Astrocyte (in vitro differentiated cells and primary cell): ENCODE measurements around the gene FAM20B. TPM values are rescaled to one million over a fixed set of nuclear protein-coding genes. Genes with fewer than 3 reads are reported as not detected.

Experiments used
- DNase-seq: peaks from one replicate; pipeline ENCODE4 v3.0.0-alpha.2; 2010; ENCODE audit warnings: low read depth
- FAIRE-seq: peaks from 2 replicates; lab custom pipeline; 2011; peaks lifted over from hg19 to GRCh38; lab: Jason Lieb, UNC
- H2AFZ ChIP-seq: 2 replicates; pipeline ENCODE4 v1.6.0; 2012; ENCODE audit warnings: low read depth, low read length, inconsistent platforms
- H3K27ac ChIP-seq: 2 replicates; pipeline ENCODE4 v1.5.1; 2011; ENCODE audit warnings: low read depth, low read length, inconsistent platforms
- H3K27me3 ChIP-seq: 2 replicates; pipeline ENCODE4 v1.6.0; 2011; ENCODE audit warnings: low read length, inconsistent platforms; ENCODE audit not compliant: insufficient read depth
- H3K36me3 ChIP-seq: 2 replicates; pipeline ENCODE4 v1.5.1; 2011; ENCODE audit warnings: low read length, inconsistent platforms; ENCODE audit not compliant: insufficient read depth
- H3K4me1 ChIP-seq: 2 replicates; pipeline ENCODE4 v1.5.1; 2011; ENCODE audit warnings: low read length, inconsistent platforms; ENCODE audit not compliant: insufficient read depth
- H3K4me2 ChIP-seq: 2 replicates; pipeline ENCODE4 v1.6.0; 2012; ENCODE audit warnings: low read length, inconsistent platforms
- H3K4me3 ChIP-seq: 2 replicates; pipeline ENCODE4 v1.5.1; 2011; ENCODE audit warnings: low read depth, mild to moderate bottlenecking, low read length, inconsistent platforms; ENCODE audit not compliant: insufficient read depth
- H3K79me2 ChIP-seq: 2 replicates; pipeline ENCODE4 v1.6.0; 2012; ENCODE audit warnings: mild to moderate bottlenecking, low read length, inconsistent platforms; ENCODE audit not compliant: insufficient read depth
- H3K9ac ChIP-seq: 2 replicates; pipeline ENCODE4 v1.6.0; 2012; ENCODE audit warnings: mild to moderate bottlenecking, low read length, inconsistent platforms
- H3K9me3 ChIP-seq: 2 replicates; pipeline ENCODE4 v1.5.1; 2012; ENCODE audit warnings: low read depth, mild to moderate bottlenecking, low read length, inconsistent platforms; ENCODE audit not compliant: insufficient read depth
- H4K20me1 ChIP-seq: 2 replicates; pipeline ENCODE4 v1.6.0; 2012; ENCODE audit warnings: low read length, inconsistent platforms; ENCODE audit not compliant: insufficient read depth
- H3K27ac Mint-ChIP-seq: one replicate; pipeline ENCODE4 v1.8.0; 2021; ENCODE audit warnings: mild to moderate bottlenecking, mixed read lengths; ENCODE audit not compliant: unreplicated experiment
- H3K27me3 Mint-ChIP-seq: one replicate; pipeline ENCODE4 v1.8.0; 2021; ENCODE audit warnings: low read depth, mixed read lengths; ENCODE audit not compliant: unreplicated experiment
- H3K36me3 Mint-ChIP-seq: one replicate; pipeline ENCODE4 v1.8.0; 2021; ENCODE audit warnings: low read depth, mixed read lengths; ENCODE audit not compliant: unreplicated experiment
- H3K4me1 Mint-ChIP-seq: one replicate; pipeline ENCODE4 v1.8.0; 2021; ENCODE audit warnings: low read depth, mixed read lengths; ENCODE audit not compliant: unreplicated experiment
- H3K4me3 Mint-ChIP-seq: one replicate; pipeline ENCODE4 v1.8.0; 2021; ENCODE audit warnings: mild to moderate bottlenecking, moderate library complexity, mixed read lengths; ENCODE audit not compliant: unreplicated experiment
- H3K9me3 Mint-ChIP-seq: one replicate; pipeline ENCODE4 v1.8.0; 2021; ENCODE audit warnings: mild to moderate bottlenecking, mixed read lengths; ENCODE audit not compliant: unreplicated experiment
- CTCF ChIP-seq: IDR thresholded peaks from 2 replicates; pipeline ENCODE4 v1.5.1; 2011; ENCODE audit warnings: low read depth, mild to moderate bottlenecking, inconsistent platforms, low read length, moderate library complexity; ENCODE audit not compliant: insufficient read depth
- EZH2 ChIP-seq: IDR thresholded peaks from 2 replicates; pipeline ENCODE4 v1.6.1; 2012; ENCODE audit warnings: mild to moderate bottlenecking, low read length, inconsistent platforms; ENCODE audit not compliant: insufficient read depth
- total RNA-seq: library from RNA; stranded (reverse); gene quantifications from 2 replicates; pipeline ENCODE4 v1.2.1, GENCODE V29; 2021

Gene FAM20B
- total RNA-seq, 1 donor from 2014 or later: 34.0 TPM

- H3K27ac Mint-ChIP-seq: peak overlapping the region; percentile 88
- H3K4me1 Mint-ChIP-seq: peaks cover 17% of the 10 kb centered on the region
- no peak overlapping the region for H3K4me3 ChIP-seq
Measured at GRCh38 chr1:179058487-179059483, 33.1 kb downstream of the FAM20B start.

GRCh38 chr1:179061360-179062282 lies 35.9 kb downstream of the FAM20B start:
- Mint-ChIP-seq H3K27me3 (no peaks in the 10 kb centered on the region), H3K4me3 (no peak overlapping the region)
- FAIRE-seq: no peak

More at GRCh38 chr1:179058487-179059483, 33.1 kb downstream of the FAM20B start:
- Histone ChIP-seq H3K79me2 (no peaks in the 10 kb centered on the region), H3K4me1 (peaks cover 5% of the 10 kb centered on the region), H3K9me3 (no peaks in the 10 kb centered on the region), H3K4me2 (peak overlapping the region; percentile 51), H3K9ac (no peak overlapping the region), H4K20me1 (no peaks in the 10 kb centered on the region), H3K27ac (peak overlapping the region; percentile 24), H3K27me3 (no peaks in the 10 kb centered on the region), H3K36me3 (no peaks in the 10 kb centered on the region), H2AFZ (no peak overlapping the region)
- Mint-ChIP-seq H3K27me3 (no peaks in the 10 kb centered on the region), H3K9me3 (no peaks in the 10 kb centered on the region), H3K36me3 (peaks cover 16% of the 10 kb centered on the region), H3K4me3 (peak overlapping the region; percentile 41)
- TF ChIP-seq CTCF: no peak
- no peak for TF ChIP-seq EZH2
- DNase-seq: peak; percentile 55
- FAIRE-seq: peak; percentile 43

More at GRCh38 chr1:179061360-179062282, 35.9 kb downstream of the FAM20B start:
- no peaks in the 10 kb centered on the region for H3K79me2 ChIP-seq
- H3K4me1 ChIP-seq: peaks cover 5% of the 10 kb centered on the region
- H3K4me2 ChIP-seq: no peak overlapping the region
- no peak overlapping the region for H3K4me3 ChIP-seq
- no peak overlapping the region for H3K27ac Mint-ChIP-seq
- H3K27me3 ChIP-seq: no peaks in the 10 kb centered on the region
- no peaks in the 10 kb centered on the region for H3K9me3 Mint-ChIP-seq
- DNase-seq: no peak
- H3K36me3 ChIP-seq: peaks cover 3% of the 10 kb centered on the region
- no peak overlapping the region for H3K27ac ChIP-seq
- H3K36me3 Mint-ChIP-seq: peaks cover 9% of the 10 kb centered on the region
- no peaks in the 10 kb centered on the region for H3K9me3 ChIP-seq
- no peaks in the 10 kb centered on the region for H4K20me1 ChIP-seq
- no peak overlapping the region for H3K9ac ChIP-seq
- TF ChIP-seq EZH2 (no peak), CTCF (no peak)
- peaks cover 17% of the 10 kb centered on the region for H3K4me1 Mint-ChIP-seq
- H2AFZ ChIP-seq: no peak overlapping the region
